Activated naive CD4-positive, alpha-beta T cell treated with anti-CD3 and anti-CD28 coated beads, Interleukin-2, amount 50 U/mL, for 24 hours (primary cell): Measurements from ENCODE around the gene ZFC3H1.
A peak's percentile ranks its signal among the peaks of the same experiment; 100 is the strongest.
"Not testable (repeated sequence)": the region's sequence is repeated elsewhere in the genome, so short reads cannot be mapped to it uniquely, and the experiment has no call there.

ENCODE experiments used
- H3K27ac Mint-ChIP-seq: one replicate; pipeline ENCODE4 v1.8.0; 2021; ENCODE audit warnings: mild to moderate bottlenecking, mixed read lengths
- H3K27me3 Mint-ChIP-seq: one replicate; pipeline ENCODE4 v1.8.0; 2021; ENCODE audit warnings: mixed read lengths
- H3K36me3 Mint-ChIP-seq: one replicate; pipeline ENCODE4 v1.8.0; 2021; ENCODE audit warnings: mixed read lengths
- H3K4me1 Mint-ChIP-seq: one replicate; pipeline ENCODE4 v1.8.0; 2021; ENCODE audit warnings: mixed read lengths
- H3K4me3 Mint-ChIP-seq: one replicate; pipeline ENCODE4 v1.8.0; 2021; ENCODE audit warnings: mild to moderate bottlenecking, mixed read lengths
- H3K9me3 Mint-ChIP-seq: one replicate; pipeline ENCODE4 v1.8.0; 2021; ENCODE audit warnings: mixed read lengths

The ZFC3H1 gene

GRCh38 chr12:71687172-71687571 lies 23.5 kb upstream of the ZFC3H1 start:
- H3K4me1 Mint-ChIP-seq, result peaks cover 48% of the 10 kb centered on the region
- H3K27ac Mint-ChIP-seq, H3K27me3 Mint-ChIP-seq, H3K9me3 Mint-ChIP-seq, H3K36me3 Mint-ChIP-seq: not testable (repeated sequence)
- H3K4me3 Mint-ChIP-seq, result peak overlapping the region; percentile 44

- no peaks in the 10 kb centered on the region for H3K27me3 Mint-ChIP-seq
- H3K36me3 Mint-ChIP-seq, result no peaks in the 10 kb centered on the region
- peak overlapping the region; percentile 94 for H3K4me3 Mint-ChIP-seq
- H3K4me1 Mint-ChIP-seq, result peaks cover 45% of the 10 kb centered on the region
- H3K27ac Mint-ChIP-seq, result peak overlapping the region; percentile 53
- no peaks in the 10 kb centered on the region for H3K9me3 Mint-ChIP-seq
Observed at GRCh38 chr12:71686658-71687025, 23.0 kb upstream of the ZFC3H1 start.

- Mint-ChIP-seq H3K27me3 (no peaks in the 10 kb centered on the region), H3K4me3 (peak within 1 kb of the TSS; percentile 94), H3K27ac (peak within 1 kb of the TSS; percentile 53), H3K4me1 (peaks cover 45% of the 10 kb centered on the region), H3K36me3 (no peaks in the 10 kb centered on the region), H3K9me3 (no peaks in the 10 kb centered on the region)
Observed at GRCh38 chr12:71685914-71686657, 22.4 kb upstream of the ZFC3H1 start, which contains the start of gene TMEM19. Gene TMEM19 (plus strand): TSS chr12:71686082. CDS start chr12:71686681, 599 bp downstream.

- Mint-ChIP-seq H3K27ac (peak overlapping the region; percentile 53), H3K4me1 (peaks cover 39% of the 10 kb centered on the region), H3K9me3 (no peaks in the 10 kb centered on the region), H3K36me3 (no peaks in the 10 kb centered on the region), H3K4me3 (peak overlapping the region; percentile 94), H3K27me3 (no peaks in the 10 kb centered on the region)
Observed at GRCh38 chr12:71685312-71685906, 21.8 kb upstream of the ZFC3H1 start.

- H3K36me3 Mint-ChIP-seq, result no peaks in the 10 kb centered on the region
- no peak overlapping the region for H3K27ac Mint-ChIP-seq
- H3K27me3 Mint-ChIP-seq, result no peaks in the 10 kb centered on the region
- H3K4me1 Mint-ChIP-seq, result peaks cover 32% of the 10 kb centered on the region
- peak overlapping the region; percentile 52 for H3K4me3 Mint-ChIP-seq
- H3K9me3 Mint-ChIP-seq, result no peaks in the 10 kb centered on the region
Observed at GRCh38 chr12:71684081-71684480, 20.4 kb upstream of the ZFC3H1 start.

- Mint-ChIP-seq H3K4me3 (no peak overlapping the region), H3K4me1 (peaks cover 27% of the 10 kb centered on the region), H3K36me3 (no peaks in the 10 kb centered on the region), H3K9me3 (no peaks in the 10 kb centered on the region), H3K27ac (no peak overlapping the region), H3K27me3 (no peaks in the 10 kb centered on the region)
Observed at GRCh38 chr12:71683633-71684032, 20.0 kb upstream of the ZFC3H1 start.

GRCh38 chr12:71682466-71682865 lies 18.8 kb upstream of the ZFC3H1 start:
- H3K4me1 Mint-ChIP-seq, result peaks cover 16% of the 10 kb centered on the region
- no peaks in the 10 kb centered on the region for H3K36me3 Mint-ChIP-seq
- H3K27me3 Mint-ChIP-seq, result no peaks in the 10 kb centered on the region
- H3K4me3 Mint-ChIP-seq, result no peak overlapping the region
- no peaks in the 10 kb centered on the region for H3K9me3 Mint-ChIP-seq
- H3K27ac Mint-ChIP-seq, result no peak overlapping the region

- H3K36me3 Mint-ChIP-seq, result peaks cover 8% of the 10 kb centered on the region
- H3K27ac Mint-ChIP-seq, result no peak overlapping the region
- H3K27me3 Mint-ChIP-seq, result no peaks in the 10 kb centered on the region
- no peak overlapping the region for H3K4me3 Mint-ChIP-seq
- no peaks in the 10 kb centered on the region for H3K9me3 Mint-ChIP-seq
- peaks cover 37% of the 10 kb centered on the region for H3K4me1 Mint-ChIP-seq
Observed at GRCh38 chr12:71671816-71672215, 8.2 kb upstream of the ZFC3H1 start.

- Mint-ChIP-seq H3K4me3 (no peak overlapping the region), H3K27me3 (no peaks in the 10 kb centered on the region), H3K36me3 (peaks cover 8% of the 10 kb centered on the region), H3K4me1 (peaks cover 38% of the 10 kb centered on the region), H3K27ac (peak overlapping the region; percentile 10), H3K9me3 (no peaks in the 10 kb centered on the region)
Observed at GRCh38 chr12:71671311-71671710, 7.7 kb upstream of the ZFC3H1 start.

GRCh38 chr12:71666259-71666658 lies 2.6 kb upstream of the ZFC3H1 start:
- H3K4me1 Mint-ChIP-seq, result peaks cover 50% of the 10 kb centered on the region
- H3K4me3 Mint-ChIP-seq, result peak overlapping the region; percentile 100
- H3K9me3 Mint-ChIP-seq, result no peaks in the 10 kb centered on the region

GRCh38 chr12:71665090-71665463 lies 1.4 kb upstream of the ZFC3H1 start:
- Mint-ChIP-seq H3K27me3 (no peaks in the 10 kb centered on the region), H3K4me1 (peaks cover 50% of the 10 kb centered on the region), H3K4me3 (peak overlapping the region; percentile 100), H3K36me3 (peaks cover 18% of the 10 kb centered on the region), H3K9me3 (no peaks in the 10 kb centered on the region), H3K27ac (peak overlapping the region; percentile 100)

More at GRCh38 chr12:71666259-71666658, 2.6 kb upstream of the ZFC3H1 start:
- Mint-ChIP-seq H3K27me3 (no peaks in the 10 kb centered on the region), H3K27ac (peak overlapping the region; percentile 100), H3K36me3 (peaks cover 18% of the 10 kb centered on the region)

- H3K9me3 Mint-ChIP-seq, result no peaks in the 10 kb centered on the region
Observed at GRCh38 chr12:71664411-71665089, 902 bp upstream of the ZFC3H1 start.

GRCh38 chr12:71662849-71663560 lies 643 bp downstream of the ZFC3H1 start:
- Mint-ChIP-seq H3K27me3 (no peaks in the 10 kb centered on the region), H3K36me3 (peaks cover 29% of the 10 kb centered on the region), H3K27ac (peak overlapping the region; percentile 100), H3K4me1 (peaks cover 54% of the 10 kb centered on the region), H3K4me3 (peak overlapping the region; percentile 100), H3K9me3 (no peaks in the 10 kb centered on the region)

More at GRCh38 chr12:71664411-71665089, 902 bp upstream of the ZFC3H1 start:
- Mint-ChIP-seq H3K36me3 (peaks cover 20% of the 10 kb centered on the region), H3K27me3 (no peaks in the 10 kb centered on the region), H3K27ac (peak overlapping the region; percentile 100), H3K4me3 (peak overlapping the region; percentile 100), H3K4me1 (peaks cover 54% of the 10 kb centered on the region)

- Mint-ChIP-seq H3K4me3 (peak overlapping the region; percentile 100), H3K9me3 (no peaks in the 10 kb centered on the region), H3K27me3 (no peaks in the 10 kb centered on the region), H3K36me3 (peaks cover 30% of the 10 kb centered on the region), H3K4me1 (peaks cover 53% of the 10 kb centered on the region), H3K27ac (peak overlapping the region; percentile 100)
Observed at GRCh38 chr12:71661977-71662530, 1.6 kb downstream of the ZFC3H1 start.

GRCh38 chr12:71656740-71657139 lies 6.9 kb downstream of the ZFC3H1 start:
- Mint-ChIP-seq H3K36me3 (peaks cover 31% of the 10 kb centered on the region), H3K9me3 (no peaks in the 10 kb centered on the region), H3K27ac (no peak overlapping the region), H3K27me3 (no peaks in the 10 kb centered on the region), H3K4me1 (peaks cover 56% of the 10 kb centered on the region), H3K4me3 (peak overlapping the region; percentile 59)
